T-helper 2 cell treated with Interferon-gamma antibody and Interleukin-4, amounts not matched to agents 5 μg/mL and 100 μg/mL, for 36 hours (primary cell): ENCODE results near the gene LDLRAD4.

Experiments used
- DNase-seq: peaks from one replicate; pipeline ENCODE4 v3.0.0; 2021; ENCODE audit warnings: low spot score
- H3K27ac Mint-ChIP-seq: one replicate; pipeline ENCODE4 v1.8.0; 2021; ENCODE audit warnings: mild to moderate bottlenecking, mixed read lengths
- H3K27me3 Mint-ChIP-seq: one replicate; pipeline ENCODE4 v1.8.0; 2021; ENCODE audit warnings: low read depth, mixed read lengths
- H3K36me3 Mint-ChIP-seq: one replicate; pipeline ENCODE4 v1.8.0; 2021; ENCODE audit warnings: low read depth, mixed read lengths
- H3K4me1 Mint-ChIP-seq: one replicate; pipeline ENCODE4 v1.8.0; 2021; ENCODE audit warnings: low read depth, mixed read lengths
- H3K4me3 Mint-ChIP-seq: one replicate; pipeline ENCODE4 v1.8.0; 2022; ENCODE audit warnings: mild to moderate bottlenecking, moderate library complexity, mixed read lengths
- H3K9me3 Mint-ChIP-seq: one replicate; pipeline ENCODE4 v1.8.0; 2021; ENCODE audit warnings: mixed read lengths

LDLRAD4 gene

DNA sequence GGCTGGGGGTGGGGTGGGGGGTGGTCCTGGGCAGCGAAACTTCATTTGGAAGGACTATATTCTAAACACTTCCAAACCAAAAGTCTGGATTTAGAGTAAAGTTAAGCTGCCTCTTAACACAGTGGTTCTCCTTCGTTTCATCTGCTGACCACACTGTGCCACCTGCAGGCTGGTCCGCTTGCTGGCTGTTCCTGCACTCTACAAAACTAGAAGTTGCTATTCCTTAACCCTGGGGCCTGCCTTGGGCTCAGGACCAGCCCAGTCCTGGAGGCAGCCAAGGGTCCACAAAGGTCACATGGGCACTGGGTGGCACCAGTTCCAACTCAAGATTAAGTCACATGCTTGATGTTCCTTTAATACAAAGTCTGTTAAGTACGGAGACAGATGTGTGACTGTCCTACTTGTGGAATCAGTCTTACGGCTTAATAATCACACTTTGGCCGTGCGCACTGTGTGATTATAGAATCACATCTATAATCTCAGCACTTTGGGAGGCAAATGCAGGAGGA lies 312.4 kb downstream of the LDLRAD4 start:
- no peaks in the 10 kb centered on the region for H3K36me3 Mint-ChIP-seq
- H3K4me1 Mint-ChIP-seq, result peaks cover 10% of the 10 kb centered on the region
- H3K27ac Mint-ChIP-seq, result no peak overlapping the region
- no peak for DNase-seq
- no peaks in the 10 kb centered on the region for H3K27me3 Mint-ChIP-seq
- H3K9me3 Mint-ChIP-seq, result no peaks in the 10 kb centered on the region
- H3K4me3 Mint-ChIP-seq, result no peak overlapping the region

DNA sequence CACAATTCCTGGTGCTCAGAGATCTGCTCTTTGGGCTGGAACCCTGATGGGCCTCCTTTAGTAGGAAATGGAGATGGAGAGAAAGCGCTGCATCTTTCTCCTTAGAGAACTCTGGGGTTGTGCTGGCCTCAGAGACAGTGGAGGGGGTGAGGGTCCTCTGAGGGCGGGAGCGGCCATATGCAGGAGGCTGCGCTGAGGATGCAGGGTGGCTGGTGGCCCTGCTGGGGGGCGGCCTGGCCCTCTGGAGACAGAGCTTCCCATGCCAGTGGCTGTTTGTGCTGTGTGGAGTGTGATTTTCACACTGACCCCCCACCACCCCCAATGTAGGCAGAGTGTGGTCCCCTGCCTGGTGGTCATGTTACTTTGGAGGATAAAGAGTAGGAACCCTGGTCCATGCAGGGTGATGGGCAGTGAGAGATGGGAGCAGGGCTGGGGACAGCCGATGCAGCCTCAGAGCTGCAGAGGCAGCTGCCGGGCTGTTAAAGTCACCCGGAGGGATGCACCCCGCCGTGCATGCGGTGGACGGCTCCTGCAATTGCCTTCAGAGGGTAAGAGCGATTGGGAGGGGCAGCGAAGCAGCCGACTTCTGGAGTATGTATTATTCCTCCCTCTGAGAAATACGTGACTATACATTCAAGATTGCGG lies 313.2 kb downstream of the LDLRAD4 start:
- no peak overlapping the region for H3K27ac Mint-ChIP-seq
- H3K4me3 Mint-ChIP-seq, result no peak overlapping the region
- H3K36me3 Mint-ChIP-seq, result no peaks in the 10 kb centered on the region
- H3K9me3 Mint-ChIP-seq, result no peaks in the 10 kb centered on the region
- DNase-seq, result no peak
- no peaks in the 10 kb centered on the region for H3K27me3 Mint-ChIP-seq
- H3K4me1 Mint-ChIP-seq, result peaks cover 13% of the 10 kb centered on the region

DNA sequence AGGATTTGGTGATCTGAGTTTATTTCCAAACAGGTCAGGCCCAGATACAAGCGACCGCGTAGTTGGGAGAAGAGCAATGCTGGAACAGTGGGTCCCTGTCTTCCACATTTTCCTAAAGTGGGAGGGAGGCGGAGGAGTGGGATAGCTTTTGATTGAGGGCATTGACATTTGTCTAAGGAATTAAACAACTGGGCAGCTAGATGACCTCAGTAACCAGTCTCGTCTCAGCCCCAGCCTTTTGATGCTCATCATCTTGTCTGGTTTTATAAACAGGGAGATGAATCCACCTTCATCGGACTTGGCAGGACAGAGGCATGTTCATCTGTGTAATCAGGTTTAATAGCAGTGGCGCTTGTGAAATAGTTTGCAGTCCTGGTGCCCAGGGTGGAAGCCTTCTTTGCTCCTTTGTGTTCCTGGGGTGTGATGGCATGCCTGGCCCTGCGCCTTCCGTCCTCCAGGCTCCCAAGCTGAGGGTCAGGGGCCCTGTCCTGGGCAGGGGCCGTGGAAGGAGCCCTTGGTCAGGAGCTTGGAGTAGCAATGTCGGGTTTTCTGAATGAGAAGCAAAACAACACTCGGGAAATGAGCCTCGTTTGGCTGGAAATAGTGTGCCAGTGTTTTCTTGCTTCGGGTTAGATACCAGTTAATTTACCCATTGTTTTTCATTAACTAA lies 314.0 kb downstream of the LDLRAD4 start:
- Mint-ChIP-seq H3K36me3 (no peaks in the 10 kb centered on the region), H3K9me3 (no peaks in the 10 kb centered on the region), H3K27ac (no peak overlapping the region), H3K4me1 (peaks cover 15% of the 10 kb centered on the region), H3K4me3 (no peak overlapping the region), H3K27me3 (no peaks in the 10 kb centered on the region)
- DNase-seq, result no peak

DNA sequence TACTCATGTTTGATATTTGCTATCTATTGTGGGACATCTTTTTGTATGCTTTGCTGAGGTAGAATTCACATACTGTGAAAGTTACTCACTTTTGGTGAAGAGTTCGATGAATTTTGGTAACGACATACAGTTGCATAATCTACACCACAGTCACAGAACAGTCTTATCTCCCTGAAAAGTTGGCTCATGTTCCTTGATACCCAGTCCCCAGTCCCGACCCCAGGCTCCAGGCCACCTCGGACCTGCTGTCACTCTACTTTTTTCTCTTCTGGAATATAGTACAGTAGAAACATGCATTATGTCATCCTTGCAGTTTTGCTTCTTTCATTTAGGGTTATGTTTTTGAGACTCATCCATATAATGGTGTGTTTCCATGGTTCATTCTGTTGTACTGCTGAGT lies 316.1 kb downstream of the LDLRAD4 start:
- H3K4me1 Mint-ChIP-seq, result peaks cover 24% of the 10 kb centered on the region
- no peak overlapping the region for H3K27ac Mint-ChIP-seq
- no peaks in the 10 kb centered on the region for H3K9me3 Mint-ChIP-seq
- no peak overlapping the region for H3K4me3 Mint-ChIP-seq
- DNase-seq, result no peak
- no peaks in the 10 kb centered on the region for H3K36me3 Mint-ChIP-seq
- no peaks in the 10 kb centered on the region for H3K27me3 Mint-ChIP-seq

DNA sequence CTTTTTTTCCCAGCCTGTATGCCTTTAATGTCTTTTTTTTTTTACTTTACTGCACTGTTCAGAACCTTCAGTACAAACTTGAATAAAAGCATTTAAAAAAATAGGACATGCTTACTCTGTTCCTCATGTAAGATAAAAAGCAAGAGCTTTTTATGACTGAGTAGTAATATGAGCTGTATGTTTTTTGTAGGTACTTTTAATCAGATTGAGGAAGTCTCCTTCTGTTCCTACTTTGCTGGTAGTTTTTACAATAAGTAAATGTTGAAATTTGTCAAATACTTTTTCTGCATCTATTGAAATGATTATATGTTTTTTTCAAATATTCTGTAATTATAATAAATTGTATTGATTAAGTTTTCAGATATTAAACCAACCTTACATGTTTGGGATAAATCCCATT lies 318.0 kb downstream of the LDLRAD4 start:
- peaks cover 30% of the 10 kb centered on the region for H3K4me1 Mint-ChIP-seq
- H3K27ac Mint-ChIP-seq, result no peak overlapping the region
- DNase-seq, result no peak
- no peaks in the 10 kb centered on the region for H3K27me3 Mint-ChIP-seq
- H3K9me3 Mint-ChIP-seq, result no peaks in the 10 kb centered on the region
- peaks cover 4% of the 10 kb centered on the region for H3K36me3 Mint-ChIP-seq
- no peak overlapping the region for H3K4me3 Mint-ChIP-seq

DNA sequence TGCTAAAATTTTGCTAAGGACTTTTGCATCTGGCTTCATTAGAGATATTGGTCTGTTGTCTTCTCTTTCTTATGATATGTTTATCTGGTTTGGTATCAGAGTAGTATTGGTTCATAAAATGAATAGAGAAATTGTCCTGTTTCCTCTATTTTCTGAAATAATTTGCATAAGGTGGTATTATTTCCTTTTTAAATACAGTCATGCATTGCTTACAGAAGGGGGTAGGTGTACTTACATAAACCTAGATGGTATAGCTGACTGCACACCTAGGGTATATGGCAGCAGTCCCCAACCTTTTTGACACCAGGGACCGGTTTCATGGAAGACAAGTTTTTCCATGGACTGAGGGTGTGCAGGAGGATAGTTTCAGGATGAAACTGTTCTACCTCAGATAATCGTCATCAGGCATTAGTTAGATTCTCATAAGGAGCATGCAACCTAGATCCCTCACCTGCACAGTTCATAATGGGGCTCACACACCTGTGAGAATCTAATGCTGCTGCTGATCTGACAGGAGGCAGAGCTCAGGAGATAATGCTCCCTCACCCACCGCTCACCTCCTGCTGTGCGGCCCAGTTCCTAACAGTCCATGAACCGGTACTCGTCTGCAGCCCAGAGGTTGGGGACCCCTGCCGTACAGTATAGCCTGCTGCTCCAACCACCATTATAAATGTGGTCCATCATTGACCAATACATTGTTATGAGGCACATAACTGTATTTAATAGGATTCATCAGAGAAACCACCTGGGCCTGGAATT lies 318.6 kb downstream of the LDLRAD4 start:
- H3K4me1 Mint-ChIP-seq, result peaks cover 30% of the 10 kb centered on the region
- H3K9me3 Mint-ChIP-seq, result no peaks in the 10 kb centered on the region
- no peak for DNase-seq
- no peaks in the 10 kb centered on the region for H3K27me3 Mint-ChIP-seq
- H3K27ac Mint-ChIP-seq, result no peak overlapping the region
- peaks cover 4% of the 10 kb centered on the region for H3K36me3 Mint-ChIP-seq
- H3K4me3 Mint-ChIP-seq, result no peak overlapping the region

DNA sequence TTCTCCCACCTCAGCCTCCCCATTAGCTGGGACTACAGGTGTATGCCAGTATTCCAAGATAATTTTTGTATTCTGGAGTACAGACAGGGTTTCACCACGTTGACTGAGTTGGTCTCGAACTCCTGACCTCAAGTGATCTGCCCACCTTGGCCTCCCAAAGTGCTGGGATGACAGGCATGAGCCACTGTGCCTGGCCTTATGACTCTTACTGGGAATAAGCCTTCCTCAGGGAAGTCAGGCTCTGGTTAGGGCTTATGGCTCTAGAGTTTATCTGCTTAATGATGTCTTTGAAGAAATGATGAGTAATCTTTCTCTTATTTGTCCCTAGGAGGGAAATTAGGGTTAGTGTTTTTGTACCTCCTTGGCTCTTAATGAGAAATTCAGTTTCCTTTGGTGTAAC lies 320.1 kb downstream of the LDLRAD4 start:
- Mint-ChIP-seq H3K9me3 (no peaks in the 10 kb centered on the region), H3K4me3 (no peak overlapping the region), H3K36me3 (peaks cover 4% of the 10 kb centered on the region), H3K27me3 (no peaks in the 10 kb centered on the region), H3K27ac (no peak overlapping the region), H3K4me1 (peaks cover 26% of the 10 kb centered on the region)
- no peak for DNase-seq

DNA sequence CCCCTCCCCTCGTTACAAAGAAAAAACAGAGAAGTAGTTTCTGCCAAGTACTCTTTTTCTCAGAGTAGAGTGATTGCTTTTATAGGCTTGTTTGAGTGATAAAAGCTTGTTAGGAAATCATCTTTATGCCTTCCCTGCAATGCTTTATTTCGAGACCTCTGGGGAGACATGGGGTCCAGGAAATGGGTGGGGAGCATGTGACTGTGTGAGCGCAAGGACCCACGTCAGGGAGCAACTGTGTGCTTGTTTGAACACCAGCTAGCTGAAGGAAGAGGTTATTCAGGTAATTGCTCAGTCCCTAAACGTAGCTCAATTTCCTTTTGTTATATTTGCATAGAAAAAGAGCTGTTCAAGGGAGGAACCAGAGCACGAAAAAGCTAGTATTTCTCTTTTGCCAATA lies 320.5 kb downstream of the LDLRAD4 start:
- no peaks in the 10 kb centered on the region for H3K27me3 Mint-ChIP-seq
- no peak overlapping the region for H3K4me3 Mint-ChIP-seq
- peaks cover 4% of the 10 kb centered on the region for H3K36me3 Mint-ChIP-seq
- H3K9me3 Mint-ChIP-seq, result no peaks in the 10 kb centered on the region
- no peak for DNase-seq
- peaks cover 26% of the 10 kb centered on the region for H3K4me1 Mint-ChIP-seq
- H3K27ac Mint-ChIP-seq, result peak overlapping the region; percentile 32

DNA sequence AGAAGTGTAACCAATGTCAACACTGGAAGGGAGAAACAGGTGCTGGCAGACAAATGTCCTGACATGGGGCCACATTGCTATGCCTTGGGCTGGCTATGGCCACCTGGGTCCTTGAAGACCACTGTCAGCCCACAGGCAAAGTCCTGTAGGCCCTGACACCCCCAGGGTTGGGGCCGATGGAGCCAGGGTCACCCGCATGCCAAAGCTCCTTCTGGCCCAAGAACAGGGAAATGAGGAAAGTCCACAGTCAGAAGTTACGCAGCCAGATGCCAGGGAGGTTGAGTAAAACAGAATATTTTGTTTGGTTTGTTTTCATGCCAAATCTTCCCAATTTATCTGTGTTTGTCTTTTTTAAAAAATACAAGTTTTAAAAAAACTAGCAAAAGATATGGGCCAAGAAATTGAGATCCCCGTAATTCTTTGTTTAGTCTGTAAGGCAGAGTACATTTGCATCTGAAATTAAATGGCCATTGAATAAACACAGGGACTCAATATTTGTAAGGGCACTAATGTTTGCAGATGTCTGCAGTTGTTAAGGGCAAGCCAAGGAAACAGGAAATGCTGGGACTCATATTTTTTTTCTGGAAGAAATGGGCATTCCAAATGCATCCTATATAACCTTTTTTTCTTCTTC lies 321.4 kb downstream of the LDLRAD4 start:
- Mint-ChIP-seq H3K4me3 (no peak overlapping the region), H3K27ac (no peak overlapping the region), H3K9me3 (no peaks in the 10 kb centered on the region), H3K4me1 (peaks cover 20% of the 10 kb centered on the region), H3K27me3 (no peaks in the 10 kb centered on the region), H3K36me3 (peaks cover 4% of the 10 kb centered on the region)
- no peak for DNase-seq

DNA sequence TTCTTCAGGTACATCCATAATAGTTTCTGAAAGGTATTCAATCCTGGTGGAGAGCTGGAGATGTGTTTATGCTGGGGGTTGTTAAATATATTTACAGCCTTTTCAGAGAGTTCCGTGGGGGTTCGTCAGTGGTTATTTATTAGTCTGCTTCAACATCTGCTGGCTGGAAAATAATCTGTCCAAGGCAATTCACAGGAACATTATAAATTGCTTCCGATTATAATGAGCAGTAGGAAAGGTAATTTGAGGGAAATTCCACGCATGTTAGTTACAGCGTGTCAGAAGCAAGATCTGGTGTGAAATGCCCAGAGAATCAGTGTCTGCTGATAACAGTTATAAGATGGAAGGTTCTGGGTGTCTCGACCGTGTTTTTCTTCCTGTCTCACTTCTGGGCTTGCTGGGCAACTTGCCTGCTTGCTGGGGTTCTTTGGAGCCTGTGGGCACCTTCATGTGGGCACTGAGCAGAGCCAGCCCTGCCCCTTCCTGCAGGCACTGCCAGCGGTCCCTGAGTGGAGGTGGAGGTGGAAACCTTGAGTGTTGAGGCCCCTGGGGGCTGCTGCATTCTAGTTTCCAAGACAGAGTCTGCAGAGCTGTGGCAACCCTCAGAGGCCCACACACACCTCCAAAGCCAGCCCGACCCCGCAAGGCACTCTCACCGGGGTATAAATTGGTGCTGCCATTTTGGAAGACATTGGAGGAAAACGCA lies 322.1 kb downstream of the LDLRAD4 start:
- Mint-ChIP-seq H3K36me3 (peaks cover 6% of the 10 kb centered on the region), H3K4me1 (peaks cover 20% of the 10 kb centered on the region), H3K27ac (no peak overlapping the region), H3K9me3 (no peaks in the 10 kb centered on the region), H3K4me3 (no peak overlapping the region), H3K27me3 (no peaks in the 10 kb centered on the region)
- DNase-seq, result no peak

DNA sequence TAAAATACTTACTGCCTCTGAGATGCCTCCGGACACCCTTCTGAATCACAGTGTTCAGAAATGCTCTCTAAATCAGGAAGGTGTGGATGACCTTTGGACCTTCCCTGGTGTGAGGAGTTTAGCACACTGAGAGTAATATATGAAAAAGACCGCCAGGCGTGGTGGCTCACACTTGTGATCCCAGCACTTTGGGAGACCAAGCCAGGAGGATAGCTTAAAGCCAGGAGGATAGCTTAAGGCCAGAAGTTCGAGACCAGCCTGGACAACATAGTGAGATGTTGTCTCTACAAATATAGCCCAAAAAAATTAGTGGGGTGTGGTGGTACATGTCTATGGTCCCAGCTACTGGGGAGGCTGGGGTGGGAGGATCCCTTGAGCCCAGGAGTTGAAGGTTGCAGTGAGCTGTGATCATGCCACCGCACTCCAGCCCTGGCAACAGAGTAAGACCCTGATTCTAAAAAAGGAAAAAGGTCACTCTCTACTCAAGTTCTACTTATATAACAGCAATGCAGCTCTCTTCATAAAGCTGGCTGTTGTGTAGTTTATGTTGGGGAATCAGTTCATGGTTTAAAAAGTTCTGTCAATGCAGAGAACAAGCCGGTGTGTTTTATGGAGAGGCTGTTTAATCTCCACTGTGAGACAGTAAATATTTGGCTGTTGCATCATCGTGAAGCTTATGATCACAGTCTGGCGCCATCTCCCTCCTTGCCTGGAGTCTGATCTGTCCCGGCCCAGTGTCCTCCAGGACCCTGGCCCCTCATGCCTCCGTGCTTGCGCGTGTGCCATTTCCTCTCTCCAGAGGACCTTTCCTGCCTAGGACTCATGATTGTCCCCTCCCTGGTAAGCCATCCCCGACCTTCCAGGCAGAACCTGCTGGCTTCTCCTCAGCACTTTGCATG lies 323.3 kb downstream of the LDLRAD4 start:
- Mint-ChIP-seq H3K4me1 (peaks cover 16% of the 10 kb centered on the region), H3K27me3 (no peaks in the 10 kb centered on the region), H3K9me3 (no peaks in the 10 kb centered on the region), H3K4me3 (no peak overlapping the region), H3K27ac (no peak overlapping the region), H3K36me3 (peaks cover 10% of the 10 kb centered on the region)
- DNase-seq, result no peak

DNA sequence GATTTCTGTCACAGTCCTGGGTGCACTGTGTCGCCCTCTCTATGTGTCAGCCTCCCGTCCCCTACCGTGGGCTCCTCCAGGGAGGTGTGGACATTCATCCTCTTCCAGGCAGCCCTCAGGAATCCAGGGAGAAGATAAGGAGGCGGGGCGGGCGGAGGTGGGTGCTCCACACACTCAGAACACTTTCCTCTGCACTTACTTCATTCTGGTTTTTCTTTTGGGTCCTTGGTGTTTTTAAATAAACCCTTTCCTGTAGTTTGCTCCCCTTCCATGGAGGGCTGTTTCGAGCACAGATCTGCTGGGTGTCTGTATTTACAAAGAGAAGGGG lies 323.9 kb downstream of the LDLRAD4 start:
- Mint-ChIP-seq H3K9me3 (no peaks in the 10 kb centered on the region), H3K27me3 (no peaks in the 10 kb centered on the region), H3K4me3 (no peak overlapping the region), H3K36me3 (peaks cover 11% of the 10 kb centered on the region), H3K4me1 (peaks cover 15% of the 10 kb centered on the region), H3K27ac (no peak overlapping the region)
- no peak for DNase-seq

DNA sequence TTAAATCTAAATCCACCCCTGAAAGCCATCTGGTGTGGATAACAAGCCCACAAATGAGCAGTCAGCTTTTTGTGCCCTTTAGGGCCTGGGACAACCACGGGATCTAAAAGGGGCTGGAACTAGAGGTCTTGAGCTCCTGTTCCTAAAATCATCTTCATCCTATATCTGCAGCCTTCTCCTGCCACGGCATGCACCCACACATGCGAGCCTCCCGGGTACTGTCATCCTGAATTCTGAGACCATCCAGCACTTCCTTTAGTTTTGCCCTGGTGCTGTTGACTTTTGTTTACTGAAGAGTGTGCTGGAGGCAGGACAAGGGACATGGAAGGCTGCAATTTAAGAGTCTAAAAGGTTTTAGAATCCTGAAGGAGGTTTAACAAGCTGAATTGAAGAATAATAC lies 324.6 kb downstream of the LDLRAD4 start:
- no peak for DNase-seq
- peaks cover 16% of the 10 kb centered on the region for H3K36me3 Mint-ChIP-seq
- H3K4me3 Mint-ChIP-seq, result no peak overlapping the region
- H3K4me1 Mint-ChIP-seq, result peaks cover 12% of the 10 kb centered on the region
- H3K9me3 Mint-ChIP-seq, result no peaks in the 10 kb centered on the region
- no peaks in the 10 kb centered on the region for H3K27me3 Mint-ChIP-seq
- H3K27ac Mint-ChIP-seq, result no peak overlapping the region
